ENCODE data around the gene DAZAP1. TPM values are rescaled to one million over a fixed set of nuclear protein-coding genes. Genes with fewer than 3 reads are reported as not detected.
A peak's percentile ranks its signal among the peaks of the same experiment; 100 is the strongest.

The DAZAP1 gene
- total and polyA plus RNA-seq, 2 of the 4 experiments (the other 2 are of a cell fraction) = 22.0 to 62.8 TPM

DNA sequence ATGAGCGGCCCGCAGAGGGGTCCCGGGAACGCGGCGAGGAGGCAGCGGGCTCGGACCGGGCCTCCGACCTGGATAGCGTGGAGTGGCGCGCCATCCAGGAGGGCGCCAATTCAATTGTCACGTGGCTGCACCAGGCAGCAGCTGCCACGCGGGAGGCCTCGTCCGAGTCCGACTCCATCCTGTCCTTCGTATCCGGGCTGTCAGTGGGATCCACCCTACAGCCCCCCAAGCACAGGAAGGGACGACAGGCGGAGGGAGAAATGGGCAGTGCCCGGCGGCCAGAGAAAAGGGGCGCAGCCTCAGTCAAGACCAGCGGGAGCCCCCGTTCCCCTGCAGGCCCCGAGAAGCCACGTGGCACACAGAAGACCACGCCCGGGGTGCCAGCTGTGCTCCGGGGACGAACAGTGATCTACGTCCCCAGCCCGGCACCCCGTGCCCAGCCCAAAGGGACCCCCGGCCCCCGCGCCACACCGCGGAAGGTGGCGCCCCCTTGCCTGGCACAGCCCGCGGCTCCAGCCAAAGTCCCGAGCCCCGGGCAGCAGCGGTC, 61.0 kb downstream of the DAZAP1 start:
- H2BK5ac ChIP-seq (ENCODE audit: low read depth, low read length, poor library complexity, severe bottlenecking) = no peak overlapping the region
- H2AK5ac ChIP-seq (ENCODE audit: low read depth, low read length) = no peak overlapping the region
- peaks cover 76% of the 10 kb centered on the region for H4K20me1 ChIP-seq (ENCODE audit: insufficient read depth, low read length)
- no peak overlapping the region for H3K4ac ChIP-seq (ENCODE audit: low read depth, low read length)
- H3K9me1 ChIP-seq (ENCODE audit: insufficient read depth, low read length) = no peaks in the 10 kb centered on the region
- no peak overlapping the region for H3K14ac ChIP-seq (replicated peaks; ENCODE audit: low read depth, low read length)
- dilution Hi-C loops (cut with HindIII; ENCODE audit: low sequenced_read_pairs, unreplicated experiment) = no loop called here
- DNase-seq = no peak
- no peak overlapping the region for H3K23ac ChIP-seq (ENCODE audit: low read depth, low read length)
- H3K36me3 ChIP-seq (ENCODE audit: control insufficient read depth, insufficient read depth, low read length) = no peaks in the 10 kb centered on the region
- H2BK20ac ChIP-seq (ENCODE audit: low read depth, low read length) = no peak overlapping the region
- no peak overlapping the region for H3K18ac ChIP-seq (ENCODE audit: low read depth, low read length)
- in situ Hi-C loops (cut with MboI; ENCODE audit: low sequenced_read_pairs) = no loop called here
- no peaks in the 10 kb centered on the region; the same call in 1 of the 2 replicates for H3K9me3 ChIP-seq (ENCODE audit: control insufficient read depth, insufficient read depth, low read length)
- H3K56ac ChIP-seq (ENCODE audit: extremely low read depth, insufficient read depth, low read length) = no peak overlapping the region
- ChIA-PET CTCF (no interaction called here), POLR2A (ENCODE audit: unreplicated experiment) (no interaction called here)
- no peak overlapping the region for H2BK120ac ChIP-seq (ENCODE audit: low read depth, low read length)
- no peak overlapping the region for H2BK15ac ChIP-seq (ENCODE audit: low read depth, low read length)
- 8% methylated on average over 27 of the region's 49 CpGs; no CpG with 5 or more reads in 1 of the 2 experiments for WGBS, 2 experiments (ENCODE audit: extremely low coverage in 2 of 2, insufficient read length in 1 of 2)
- H3K27ac ChIP-seq (ENCODE audit: insufficient read depth, low read length) = no peak overlapping the region
- H3K27me3 ChIP-seq (ENCODE audit: control insufficient read depth, insufficient read depth, low read length) = peaks cover 69% of the 10 kb centered on the region
- H4K8ac ChIP-seq (ENCODE audit: low read depth in 2 of 2, low read length in 2 of 2) = no peak overlapping the region
- H3K9ac ChIP-seq (ENCODE audit: low read depth, low read length) = no peak overlapping the region
- peak overlapping the region; percentile 5 for H2AFZ ChIP-seq (replicated peaks; ENCODE audit: low read length, poor library complexity)
- H4K91ac ChIP-seq (ENCODE audit: insufficient read depth, low read depth, low read length) = no peak overlapping the region
- H3K4me2 ChIP-seq (ENCODE audit: low read depth, low read length) = no peak overlapping the region; the same call in 1 of the 2 replicates
- TF ChIP-seq POLR2A (IDR thresholded peaks at IDR 0.05; ENCODE audit: low read depth, low read length) = no peak
- TF ChIP-seq, protein P1, sequence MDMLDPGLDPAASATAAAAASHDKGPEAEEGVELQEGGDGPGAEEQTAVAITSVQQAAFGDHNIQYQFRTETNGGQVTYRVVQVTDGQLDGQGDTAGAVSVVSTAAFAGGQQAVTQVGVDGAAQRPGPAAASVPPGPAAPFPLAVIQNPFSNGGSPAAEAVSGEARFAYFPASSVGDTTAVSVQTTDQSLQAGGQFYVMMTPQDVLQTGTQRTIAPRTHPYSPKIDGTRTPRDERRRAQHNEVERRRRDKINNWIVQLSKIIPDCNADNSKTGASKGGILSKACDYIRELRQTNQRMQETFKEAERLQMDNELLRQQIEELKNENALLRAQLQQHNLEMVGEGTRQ (IDR thresholded peaks at IDR 0.05; ENCODE audit: low read depth, low read length) = 0 out of 2 replicates have a peak, but pooled peaks have one; percentile 2
- H3K4me3 ChIP-seq (ENCODE audit: insufficient read depth, low read depth, low read length) = no peak overlapping the region
- no peak for ATAC-seq (ENCODE audit: low read depth)
- peaks cover 21% of the 10 kb centered on the region for H3K4me1 ChIP-seq (ENCODE audit: control insufficient read depth, insufficient read depth, low read length)
- intact Hi-C loops (cut with micrococcal nuclease) = no loop called here
- H2AK9ac ChIP-seq (replicated peaks; ENCODE audit: low read depth, low read length, poor library complexity) = no peak overlapping the region
- H4K5ac ChIP-seq (ENCODE audit: low read depth, low read length) = no peak overlapping the region
- peaks cover 0 to 13% of the 10 kb centered on the region in 2 experiments; a peak in 1 of 4 replicates for H3K79me1 ChIP-seq (ENCODE audit: low read depth in 1 of 2, low read length in 2 of 2)
- no TSS peak for BruUV-seq (replicated peaks)
